ENCODE data around the gene IRAG1. TPM values are rescaled to one million over a fixed set of nuclear protein-coding genes. Genes with fewer than 3 reads are reported as not detected.

IRAG1 gene
- total and polyA plus RNA-seq, 2 experiments from 2014 or later: 1.5 to 2.7 TPM

DNA sequence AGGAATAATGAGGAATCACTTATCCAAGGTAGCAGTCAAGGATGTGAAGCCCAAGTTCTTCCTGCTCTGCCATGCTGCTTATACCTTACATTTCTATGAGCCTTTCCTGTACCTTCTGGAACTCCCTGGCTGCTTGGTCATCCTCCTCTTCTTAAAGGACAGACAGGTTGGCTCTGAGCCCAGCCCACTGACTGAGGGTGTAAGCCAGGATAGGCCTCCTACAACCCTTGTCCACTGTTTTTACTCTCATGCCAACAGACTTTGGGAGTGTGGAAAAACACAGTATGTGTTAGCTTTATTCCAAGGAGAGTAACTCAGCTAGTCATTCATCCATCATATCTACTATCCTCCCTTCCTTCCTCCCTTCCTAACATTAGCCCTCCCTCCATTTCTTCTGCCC is 47.5 kb downstream of the IRAG1 start:
- H3K27me3 ChIP-seq (ENCODE audit: insufficient read depth): no peaks in the 10 kb centered on the region
- ATAC-seq (no peak), DNase-seq (ENCODE audit: low spot score) (no peak)
- H3F3A ChIP-seq (replicated peaks; ENCODE audit: low read depth): no peaks in the 10 kb centered on the region
- no peaks in the 10 kb centered on the region for H3K79me2 ChIP-seq (replicated peaks; ENCODE audit: insufficient read depth)
- no peaks in the 10 kb centered on the region for H3K36me3 Mint-ChIP-seq (ENCODE audit: low read depth)
- H3K4me1 ChIP-seq (ENCODE audit: insufficient read depth): no peaks in the 10 kb centered on the region
- H4K20me1 ChIP-seq (replicated peaks; ENCODE audit: insufficient read depth): no peaks in the 10 kb centered on the region
- no peaks in the 10 kb centered on the region for H3K9me3 Mint-ChIP-seq
- no peak overlapping the region for H3K4me2 ChIP-seq
- H3K27me3 Mint-ChIP-seq (ENCODE audit: insufficient read depth, low read depth, poor library complexity): peaks cover 1% of the 10 kb centered on the region
- H3K27ac Mint-ChIP-seq: no peak overlapping the region
- H3K4me3 Mint-ChIP-seq: no peak overlapping the region
- no peak overlapping the region for H2AFZ ChIP-seq
- no peaks in the 10 kb centered on the region; the same call in 1 of the 2 replicates for H3K9me2 ChIP-seq (ENCODE audit: insufficient read depth)
- H3K36me3 ChIP-seq (ENCODE audit: insufficient read depth): no peaks in the 10 kb centered on the region
- no peaks in the 10 kb centered on the region for H3K4me1 Mint-ChIP-seq
- TF ChIP-seq POLR2AphosphoS5 (IDR thresholded peaks at IDR 0.05; ENCODE audit: low read depth) (no peak), ZNF331 (CRISPR knock-in tag; IDR thresholded peaks at IDR 0.05; ENCODE audit: low read depth) (no peak), STAT1 (IDR thresholded peaks at IDR 0.05; ENCODE audit: unreplicated experiment) (no peak), EZH2 (IDR thresholded peaks at IDR 0.05; ENCODE audit: low read depth, unreplicated experiment) (no peak), ZNF114 (CRISPR knock-in tag; IDR thresholded peaks at IDR 0.05) (no peak), JUNB (IDR thresholded peaks at IDR 0.05; ENCODE audit: unreplicated experiment) (no peak), CREB1 (CRISPR knock-in tag; IDR thresholded peaks at IDR 0.05; ENCODE audit: low read depth) (no peak), EZH2phosphoT487 (IDR thresholded peaks at IDR 0.05; ENCODE audit: unreplicated experiment) (no peak)
- TF ChIP-seq, protein P1, sequence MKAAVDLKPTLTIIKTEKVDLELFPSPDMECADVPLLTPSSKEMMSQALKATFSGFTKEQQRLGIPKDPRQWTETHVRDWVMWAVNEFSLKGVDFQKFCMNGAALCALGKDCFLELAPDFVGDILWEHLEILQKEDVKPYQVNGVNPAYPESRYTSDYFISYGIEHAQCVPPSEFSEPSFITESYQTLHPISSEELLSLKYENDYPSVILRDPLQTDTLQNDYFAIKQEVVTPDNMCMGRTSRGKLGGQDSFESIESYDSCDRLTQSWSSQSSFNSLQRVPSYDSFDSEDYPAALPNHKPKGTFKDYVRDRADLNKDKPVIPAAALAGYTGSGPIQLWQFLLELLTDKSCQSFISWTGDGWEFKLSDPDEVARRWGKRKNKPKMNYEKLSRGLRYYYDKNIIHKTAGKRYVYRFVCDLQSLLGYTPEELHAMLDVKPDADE (IDR thresholded peaks at IDR 0.05): no peak
- TF ChIP-seq, protein P2, sequence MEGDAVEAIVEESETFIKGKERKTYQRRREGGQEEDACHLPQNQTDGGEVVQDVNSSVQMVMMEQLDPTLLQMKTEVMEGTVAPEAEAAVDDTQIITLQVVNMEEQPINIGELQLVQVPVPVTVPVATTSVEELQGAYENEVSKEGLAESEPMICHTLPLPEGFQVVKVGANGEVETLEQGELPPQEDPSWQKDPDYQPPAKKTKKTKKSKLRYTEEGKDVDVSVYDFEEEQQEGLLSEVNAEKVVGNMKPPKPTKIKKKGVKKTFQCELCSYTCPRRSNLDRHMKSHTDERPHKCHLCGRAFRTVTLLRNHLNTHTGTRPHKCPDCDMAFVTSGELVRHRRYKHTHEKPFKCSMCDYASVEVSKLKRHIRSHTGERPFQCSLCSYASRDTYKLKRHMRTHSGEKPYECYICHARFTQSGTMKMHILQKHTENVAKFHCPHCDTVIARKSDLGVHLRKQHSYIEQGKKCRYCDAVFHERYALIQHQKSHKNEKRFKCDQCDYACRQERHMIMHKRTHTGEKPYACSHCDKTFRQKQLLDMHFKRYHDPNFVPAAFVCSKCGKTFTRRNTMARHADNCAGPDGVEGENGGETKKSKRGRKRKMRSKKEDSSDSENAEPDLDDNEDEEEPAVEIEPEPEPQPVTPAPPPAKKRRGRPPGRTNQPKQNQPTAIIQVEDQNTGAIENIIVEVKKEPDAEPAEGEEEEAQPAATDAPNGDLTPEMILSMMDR (conservative IDR thresholded peaks at IDR 0.05; ENCODE audit: low read depth in 2 of 2): no peak
- no peak overlapping the region for H3K4me3 ChIP-seq
- no peak overlapping the region for H3K27ac ChIP-seq (ENCODE audit: low read depth)

DNA sequence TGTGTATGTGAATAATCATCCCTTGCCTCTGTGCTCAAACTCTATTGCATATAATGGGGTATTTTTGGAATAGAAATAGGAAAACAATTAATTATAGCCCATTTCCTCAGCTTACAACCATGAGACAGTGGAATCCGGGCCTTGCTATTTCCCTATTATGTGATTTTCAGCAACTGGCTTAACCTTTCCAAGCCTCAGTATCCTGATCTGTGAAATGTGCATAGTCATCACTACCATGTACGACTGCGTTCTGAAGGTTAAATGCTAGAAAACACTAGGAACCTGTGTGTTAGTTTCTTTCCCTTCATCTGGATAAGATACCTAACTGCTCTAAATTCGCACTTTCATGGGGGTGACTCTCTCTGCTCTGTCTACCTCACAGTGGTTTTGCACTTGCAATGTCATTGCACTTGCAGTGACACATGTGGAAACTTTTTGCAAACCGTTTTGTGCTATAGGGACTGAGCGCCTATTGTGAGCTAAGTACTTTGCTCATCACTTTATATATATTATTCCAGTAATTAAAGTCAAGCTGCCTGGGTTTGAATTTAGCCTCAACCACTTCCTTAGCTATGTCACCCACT is 48.3 kb downstream of the IRAG1 start:
- no peak for ATAC-seq
- Mint-ChIP-seq H3K27ac (no peak overlapping the region), H3K9me3 (no peaks in the 10 kb centered on the region), H3K36me3 (ENCODE audit: low read depth) (no peaks in the 10 kb centered on the region), H3K27me3 (ENCODE audit: insufficient read depth, low read depth, poor library complexity) (peaks cover 1% of the 10 kb centered on the region), H3K4me3 (no peak overlapping the region), H3K4me1 (no peaks in the 10 kb centered on the region)
- no peak overlapping the region for H3K27ac ChIP-seq (ENCODE audit: low read depth)
- no peaks in the 10 kb centered on the region for H4K20me1 ChIP-seq (replicated peaks; ENCODE audit: insufficient read depth)
- no peak for DNase-seq (ENCODE audit: low spot score)
- TF ChIP-seq POLR2AphosphoS5 (IDR thresholded peaks at IDR 0.05; ENCODE audit: low read depth): no peak
- TF ChIP-seq, protein P1 (IDR thresholded peaks at IDR 0.05): no peak
- no peak for TF ChIP-seq EZH2phosphoT487 (IDR thresholded peaks at IDR 0.05; ENCODE audit: unreplicated experiment)
- TF ChIP-seq ZNF331 (CRISPR knock-in tag; IDR thresholded peaks at IDR 0.05; ENCODE audit: low read depth): no peak
- H3K4me2 ChIP-seq: no peak overlapping the region
- H3F3A ChIP-seq (replicated peaks; ENCODE audit: low read depth): no peaks in the 10 kb centered on the region
- no peaks in the 10 kb centered on the region for H3K27me3 ChIP-seq (ENCODE audit: insufficient read depth)
- H3K79me2 ChIP-seq (replicated peaks; ENCODE audit: insufficient read depth): no peaks in the 10 kb centered on the region
- no peak overlapping the region for H3K4me3 ChIP-seq
- no peak overlapping the region for H2AFZ ChIP-seq
- no peaks in the 10 kb centered on the region; the same call in 1 of the 2 replicates for H3K9me2 ChIP-seq (ENCODE audit: insufficient read depth)
- no peaks in the 10 kb centered on the region for H3K36me3 ChIP-seq (ENCODE audit: insufficient read depth)
- H3K4me1 ChIP-seq (ENCODE audit: insufficient read depth): no peaks in the 10 kb centered on the region

Small RNA genes within 50 kb of the gene (small RNA-seq; reads per million reads assigned to genes)
- not detected for gene RF00019 (ENCODE audit: low replicate concordance)

Other genes starting within 250 kb of the IRAG1 start
- gene AMPD3, start 238.5 kb downstream of the IRAG1 start, total RNA-seq (2014; rRNA removed; shearing (Covaris generic)): 1.8 and 2.1 TPM in 2 replicates
- 1.6 and 1.7 TPM in 2 replicates for gene AMPD3, start 238.5 kb downstream of the IRAG1 start, polyA plus RNA-seq (2016; fragmentation: Nextera tagmentation; extraction: Ambion mirVana)
- gene RNF141, start 152.6 kb downstream of the IRAG1 start, total RNA-seq (2014; rRNA removed; shearing (Covaris generic)): 26.5 and 26.9 TPM in 2 replicates
- 9.4 and 11.4 TPM in 2 replicates for gene RNF141, start 152.6 kb downstream of the IRAG1 start, polyA plus RNA-seq (2016; fragmentation: Nextera tagmentation; extraction: Ambion mirVana)
- 0.94 TPM in 1 of 2 replicates, not detected in the other for gene LYVE1, start 125.1 kb downstream of the IRAG1 start, total RNA-seq (2014; rRNA removed; shearing (Covaris generic))
- not detected in 2 replicates for gene LYVE1, start 125.1 kb downstream of the IRAG1 start, polyA plus RNA-seq (2016; fragmentation: Nextera tagmentation; extraction: Ambion mirVana)
- 32.7 and 33.3 TPM in 2 replicates for gene CTR9, start 57.5 kb upstream of the IRAG1 start, total RNA-seq (2014; rRNA removed; shearing (Covaris generic))
- gene CTR9, start 57.5 kb upstream of the IRAG1 start, polyA plus RNA-seq (2016; fragmentation: Nextera tagmentation; extraction: Ambion mirVana): 25.1 and 29.0 TPM in 2 replicates
- 788 and 801 TPM in 2 replicates for gene EIF4G2, start 115.2 kb upstream of the IRAG1 start, total RNA-seq (2014; rRNA removed; shearing (Covaris generic))
- 312 and 358 TPM in 2 replicates for gene EIF4G2, start 115.2 kb upstream of the IRAG1 start, polyA plus RNA-seq (2016; fragmentation: Nextera tagmentation; extraction: Ambion mirVana)
- gene ZBED5, start 164.3 kb upstream of the IRAG1 start, total RNA-seq (2014; rRNA removed; shearing (Covaris generic)): 53.9 and 54.1 TPM in 2 replicates
- 56.1 and 56.3 TPM in 2 replicates for gene ZBED5, start 164.3 kb upstream of the IRAG1 start, polyA plus RNA-seq (2016; fragmentation: Nextera tagmentation; extraction: Ambion mirVana)